Skeletal muscle tissue (tissue), 4 donors: ENCODE data around the gene CDK14. TPM values are rescaled to one million over a fixed set of nuclear protein-coding genes. Genes with fewer than 3 reads are reported as not detected.

ENCODE experiments used
- H3K27ac ChIP-seq: one replicate; pipeline ENCODE4 v1.7.0; 2013; ENCODE audit warnings: mild to moderate bottlenecking, low read depth, low read length, inconsistent platforms
- H3K27me3 ChIP-seq, 3 donors: one replicate each; pipeline ENCODE4 v1.7.0; 2013; ENCODE audit warnings: low read length in 3 of 3; ENCODE audit not compliant: control insufficient read depth in 3 of 3, insufficient read depth in 3 of 3
- H3K36me3 ChIP-seq, 3 donors: one replicate each; pipeline ENCODE4 v1.7.0; 2013; ENCODE audit warnings: low read length in 3 of 3; ENCODE audit not compliant: control insufficient read depth in 3 of 3, insufficient read depth in 3 of 3
- H3K4me1 ChIP-seq, 3 donors: one replicate each; pipeline ENCODE4 v1.7.0; 2013; ENCODE audit warnings: low read length in 3 of 3, mild to moderate bottlenecking in 3 of 3; ENCODE audit not compliant: control insufficient read depth in 3 of 3, insufficient read depth in 3 of 3
- H3K4me3 ChIP-seq, 3 donors: one replicate each; pipeline ENCODE4 v1.7.0; 2013; ENCODE audit warnings: low read length in 3 of 3
- H3K9ac ChIP-seq, 3 donors: one replicate each; pipeline ENCODE4 v1.7.0; 2013; ENCODE audit warnings: low read length in 3 of 3, mild to moderate bottlenecking in 3 of 3, moderate library complexity in 2 of 3, low read depth in 1 of 3
- H3K9me3 ChIP-seq, 3 donors: one replicate each; pipeline ENCODE4 v1.7.0; 2013; ENCODE audit warnings: low read length in 3 of 3; ENCODE audit not compliant: control insufficient read depth in 3 of 3
- total RNA-seq: library from RNA; depleted of rRNA; stranded (reverse); fragments of >200 nt; gene quantifications from one replicate; pipeline ENCODE4 v1.2.3, GENCODE V29; 2014
- donor health status: Osteomylitis.

Gene CDK14
- total RNA-seq, 1 donor from 2014 or later: 25.1 TPM

DNA sequence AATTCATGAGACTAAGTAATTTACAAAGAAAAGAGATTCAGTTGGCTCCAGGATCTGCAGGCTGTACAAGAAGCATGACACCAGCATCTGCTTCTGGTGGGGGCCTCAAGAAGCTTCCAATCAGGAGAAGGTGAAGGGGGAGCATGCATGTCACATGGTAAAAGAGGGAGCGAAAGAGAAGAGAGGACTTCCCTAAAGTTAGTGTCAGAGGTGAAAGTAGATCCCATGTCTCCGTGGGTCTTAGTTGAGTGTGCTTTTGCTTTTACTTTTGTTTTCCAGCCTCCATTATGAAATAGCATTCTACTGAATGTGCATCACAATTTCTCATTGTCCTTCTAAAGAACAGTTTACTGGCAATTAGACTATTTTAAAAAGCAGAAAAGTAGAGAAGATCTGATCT, 454.6 kb downstream of the CDK14 start:
- Histone ChIP-seq H3K36me3 (no peaks in the 10 kb centered on the region), H3K9ac (no peak overlapping the region), H3K4me3 (no peak overlapping the region), H3K27me3 (no peaks in the 10 kb centered on the region), H3K27ac (no peak overlapping the region), H3K9me3 (no peaks in the 10 kb centered on the region), H3K4me1 (no peaks in the 10 kb centered on the region)

DNA sequence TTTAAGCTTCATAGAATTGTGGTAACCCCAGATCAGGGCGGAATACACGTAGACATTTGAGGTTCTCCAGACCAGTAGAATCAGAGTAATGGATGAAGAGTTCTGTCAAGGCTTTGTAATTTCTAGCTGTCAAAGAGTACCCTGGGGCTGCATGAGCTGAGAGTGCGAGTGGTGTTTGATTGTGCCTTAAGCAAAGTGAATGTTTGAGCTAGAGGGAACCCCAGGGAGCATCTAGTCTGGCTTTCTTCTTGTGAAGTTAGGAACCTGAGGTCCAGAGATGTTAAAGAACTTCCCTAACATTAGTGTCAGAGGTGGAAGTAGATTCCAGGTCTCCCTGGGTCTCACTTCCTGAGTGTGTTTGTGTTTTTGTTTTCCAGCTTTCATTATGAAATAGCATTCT, 455.8 kb downstream of the CDK14 start:
- H3K9me3 ChIP-seq: no peaks in the 10 kb centered on the region
- no peaks in the 10 kb centered on the region for H3K27me3 ChIP-seq
- no peaks in the 10 kb centered on the region for H3K4me1 ChIP-seq
- peaks cover 0 to 3% (median 0%) of the 10 kb centered on the region in 3 donors for H3K36me3 ChIP-seq
- no peak overlapping the region for H3K9ac ChIP-seq
- no peak overlapping the region for H3K27ac ChIP-seq
- no peak overlapping the region for H3K4me3 ChIP-seq

DNA sequence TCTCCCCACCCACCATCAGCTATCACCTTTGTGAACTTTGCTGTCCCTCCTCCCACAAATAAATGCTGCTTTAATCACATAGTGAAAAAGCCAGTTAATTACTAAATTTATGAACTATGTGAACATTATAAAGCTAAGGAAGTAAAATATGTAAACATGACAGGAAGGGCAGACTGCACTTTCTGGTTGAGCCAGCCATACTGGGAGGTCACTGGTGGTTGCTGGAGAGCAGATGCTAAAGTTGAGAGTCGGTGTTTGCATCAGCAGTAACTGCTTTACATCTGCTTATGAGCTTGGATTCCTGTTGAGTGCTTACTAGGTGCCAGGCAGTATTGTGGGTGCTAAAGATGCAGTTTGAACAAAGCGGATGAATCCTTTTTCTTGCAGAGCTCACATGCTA, 458.3 kb downstream of the CDK14 start:
- Histone ChIP-seq H3K9me3 (no peaks in the 10 kb centered on the region), H3K4me1 (no peaks in the 10 kb centered on the region), H3K27ac (no peak overlapping the region), H3K4me3 (no peak overlapping the region), H3K27me3 (no peaks in the 10 kb centered on the region), H3K36me3 (peaks cover 0 to 3% (median 0%) of the 10 kb centered on the region in 3 donors), H3K9ac (no peak overlapping the region)

DNA sequence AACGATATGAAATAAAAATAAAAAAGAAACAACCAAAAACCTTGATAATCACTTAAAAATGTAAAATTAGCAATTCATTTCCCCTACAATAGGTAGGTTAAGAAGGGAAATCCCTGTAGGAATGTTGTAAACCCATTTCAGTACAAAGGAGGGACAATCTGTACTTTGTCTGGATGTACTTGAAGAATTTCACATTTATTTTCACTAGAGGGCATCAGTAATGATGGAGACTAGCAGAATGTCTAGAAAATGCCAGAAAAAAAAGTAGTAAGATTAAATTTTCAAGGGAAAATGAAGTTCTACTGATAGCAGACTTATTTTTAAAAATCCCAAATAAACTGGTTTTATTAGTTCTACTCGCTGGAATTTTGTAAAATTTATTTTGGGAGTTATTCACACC, 459.1 kb downstream of the CDK14 start:
- no peak overlapping the region for H3K9ac ChIP-seq
- no peak overlapping the region for H3K27ac ChIP-seq
- no peaks in the 10 kb centered on the region for H3K9me3 ChIP-seq
- H3K36me3 ChIP-seq: peaks cover 0 to 3% (median 0%) of the 10 kb centered on the region in 3 donors
- H3K4me1 ChIP-seq: no peaks in the 10 kb centered on the region
- H3K27me3 ChIP-seq: no peaks in the 10 kb centered on the region
- no peak overlapping the region for H3K4me3 ChIP-seq

DNA sequence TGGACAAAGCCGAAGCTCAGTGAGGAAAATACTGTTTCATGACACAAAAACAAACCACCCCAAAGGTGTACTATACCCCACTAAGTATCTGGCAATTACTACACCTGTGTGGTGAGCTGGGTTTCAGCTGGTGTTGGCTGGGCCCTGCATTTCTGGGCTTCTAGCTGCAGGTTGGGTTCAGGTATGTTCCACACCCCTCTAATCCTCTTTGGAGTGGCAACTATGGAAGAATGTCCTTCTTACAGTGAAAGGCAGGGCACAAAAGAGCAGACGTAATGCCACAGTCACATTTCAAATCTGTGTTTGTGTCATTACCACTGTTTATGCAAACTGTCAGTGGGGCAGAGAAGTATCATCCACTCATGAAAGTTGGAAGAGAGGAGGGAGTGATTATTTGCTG, 466.6 kb downstream of the CDK14 start:
- Histone ChIP-seq H3K4me1 (no peaks in the 10 kb centered on the region), H3K4me3 (no peak overlapping the region), H3K9ac (no peak overlapping the region), H3K36me3 (no peaks in the 10 kb centered on the region), H3K27me3 (no peaks in the 10 kb centered on the region), H3K27ac (no peak overlapping the region), H3K9me3 (no peaks in the 10 kb centered on the region)

DNA sequence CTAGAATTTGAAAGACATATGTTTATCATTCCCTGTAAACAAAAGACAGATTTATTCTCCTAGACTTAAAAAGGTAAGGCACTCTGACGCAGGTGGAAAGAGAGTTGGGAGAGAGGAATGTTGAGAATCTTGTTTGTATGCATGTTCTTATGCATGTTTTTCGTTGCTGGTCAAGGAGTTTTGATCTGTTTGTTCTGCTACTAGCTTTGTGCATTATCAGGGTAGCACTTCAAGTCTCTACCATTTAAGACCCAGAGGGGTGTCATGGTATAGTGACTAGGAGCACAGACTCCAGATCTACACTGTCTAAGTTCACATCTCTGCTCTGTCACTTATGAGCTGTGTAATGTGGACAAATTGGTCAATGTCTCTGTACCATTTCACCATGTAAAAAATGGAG, 467.9 kb downstream of the CDK14 start:
- Histone ChIP-seq H3K4me3 (no peak overlapping the region), H3K4me1 (no peaks in the 10 kb centered on the region), H3K27ac (no peak overlapping the region), H3K27me3 (no peaks in the 10 kb centered on the region), H3K36me3 (no peaks in the 10 kb centered on the region), H3K9ac (no peak overlapping the region), H3K9me3 (no peaks in the 10 kb centered on the region)

DNA sequence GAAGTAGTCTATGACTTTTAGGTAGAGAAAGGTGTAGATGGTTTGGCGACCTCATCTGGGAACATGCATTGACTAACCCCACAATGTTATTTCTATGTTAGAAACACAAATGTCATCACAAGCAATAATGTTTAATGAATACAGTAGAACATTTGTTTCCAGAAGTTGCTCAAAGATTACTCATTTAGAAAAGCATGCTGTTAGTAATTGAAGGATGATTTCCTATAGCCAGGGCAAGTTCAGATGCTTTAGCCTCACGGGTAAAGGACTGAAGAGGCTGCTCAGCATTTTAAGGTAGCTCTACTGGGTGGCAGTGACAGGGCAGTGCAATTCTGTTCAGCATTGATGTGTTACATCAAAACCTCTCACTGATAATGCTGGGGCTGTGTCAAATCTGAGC, 468.8 kb downstream of the CDK14 start:
- Histone ChIP-seq H3K27me3 (no peaks in the 10 kb centered on the region), H3K27ac (no peak overlapping the region), H3K4me3 (no peak overlapping the region), H3K9ac (no peak overlapping the region), H3K4me1 (no peaks in the 10 kb centered on the region), H3K36me3 (no peaks in the 10 kb centered on the region), H3K9me3 (no peaks in the 10 kb centered on the region)

DNA sequence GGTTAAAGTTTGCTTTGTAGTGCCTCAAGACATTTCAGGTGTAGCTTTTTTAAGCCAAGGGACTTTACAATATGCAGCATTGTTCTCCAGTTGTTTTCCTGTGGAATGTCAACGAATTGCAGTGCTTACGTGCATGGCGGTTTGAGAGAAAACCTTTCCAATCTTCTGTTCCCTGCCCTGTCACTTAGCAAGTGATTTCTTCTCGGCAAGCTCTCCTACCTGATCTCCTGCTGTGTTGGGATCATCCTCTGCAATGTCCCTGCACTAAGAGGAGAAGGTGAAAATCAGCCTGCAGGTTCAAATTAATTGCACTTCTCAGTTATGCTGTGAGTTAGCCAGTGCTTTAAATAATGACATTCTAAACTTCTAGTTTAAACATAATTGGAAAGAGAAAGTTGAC, 470.5 kb downstream of the CDK14 start:
- Histone ChIP-seq H3K27me3 (no peaks in the 10 kb centered on the region), H3K4me3 (no peak overlapping the region), H3K36me3 (no peaks in the 10 kb centered on the region), H3K4me1 (no peaks in the 10 kb centered on the region), H3K27ac (no peak overlapping the region), H3K9me3 (no peaks in the 10 kb centered on the region), H3K9ac (no peak overlapping the region)

DNA sequence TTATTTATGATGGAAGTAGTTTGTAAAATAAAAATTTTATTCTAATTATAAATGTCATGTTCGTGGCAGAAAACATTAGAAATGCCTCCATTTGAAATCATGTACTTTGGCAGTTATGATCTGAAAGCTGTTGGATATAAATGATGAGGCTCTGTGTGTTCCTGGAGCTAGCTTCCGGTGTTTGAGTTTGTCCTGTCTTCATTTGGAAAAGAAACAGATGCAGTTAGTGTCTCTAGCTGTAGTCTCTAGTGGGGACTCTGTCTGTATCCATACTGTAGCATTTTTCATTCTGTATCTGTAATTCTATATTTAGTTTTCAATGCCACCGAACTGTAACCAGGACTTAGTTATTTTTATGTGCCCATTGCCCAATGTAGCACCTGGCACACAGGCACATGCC, 471.1 kb downstream of the CDK14 start:
- Histone ChIP-seq H3K27ac (no peak overlapping the region), H3K27me3 (no peaks in the 10 kb centered on the region), H3K9ac (no peak overlapping the region), H3K4me1 (no peaks in the 10 kb centered on the region), H3K36me3 (no peaks in the 10 kb centered on the region), H3K9me3 (no peaks in the 10 kb centered on the region), H3K4me3 (no peak overlapping the region)

DNA sequence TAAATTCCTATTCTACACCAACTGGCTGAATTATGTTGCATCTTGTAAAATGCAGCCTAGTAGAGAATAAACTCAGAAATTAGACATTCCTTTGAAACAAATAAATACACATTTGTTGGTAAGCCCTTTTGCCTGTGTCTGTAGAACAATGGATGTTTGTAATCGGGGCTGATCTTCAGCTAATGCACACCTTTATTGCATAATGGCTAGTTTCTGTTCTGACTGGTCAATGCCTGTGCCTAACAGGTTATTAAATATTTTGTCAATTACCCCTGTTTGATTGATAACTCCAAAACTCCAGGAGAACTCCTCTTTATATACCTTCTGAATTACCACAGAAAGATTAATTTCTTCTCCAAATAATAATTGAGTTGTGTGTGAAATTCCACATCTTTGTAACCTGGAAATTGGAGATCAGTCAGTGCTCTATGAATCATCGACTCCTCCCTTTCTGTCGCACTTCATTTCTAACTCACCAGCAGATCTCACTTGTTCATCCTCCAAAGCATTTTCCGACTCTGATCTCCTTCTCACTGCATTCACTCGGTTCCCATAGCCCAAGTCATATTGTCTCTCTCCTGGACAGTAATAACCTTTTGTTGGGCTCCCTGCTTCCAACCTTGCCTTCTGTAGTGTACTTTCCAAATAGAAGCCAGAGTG, 472.1 kb downstream of the CDK14 start:
- Histone ChIP-seq H3K9me3 (no peaks in the 10 kb centered on the region), H3K4me3 (no peak overlapping the region), H3K27me3 (no peaks in the 10 kb centered on the region), H3K4me1 (no peaks in the 10 kb centered on the region), H3K36me3 (no peaks in the 10 kb centered on the region), H3K27ac (no peak overlapping the region), H3K9ac (no peak overlapping the region)
